ENCODE measurements around the gene KRTAP1-1.
"Not testable (repeated sequence)": the region's sequence is repeated elsewhere in the genome, so short reads cannot be mapped to it uniquely, and the experiment has no call there.

The KRTAP1-1 gene

GRCh38 chr17:41058741-41059140 lies 17.5 kb upstream of the KRTAP1-1 start:
- no peak for TF ChIP-seq FOXP2 (optimal IDR thresholded peaks at IDR 0.05; ENCODE audit: borderline replicate concordance, extremely low read depth, extremely low read length, insufficient read depth)
- no peak for TF ChIP-seq REST (IDR thresholded peaks at IDR 0.05; ENCODE audit: insufficient read depth in 1 of 2, low read depth in 2 of 2, low read length in 2 of 2)
- no peak for TF ChIP-seq POLR2AphosphoS5 (IDR thresholded peaks at IDR 0.05; ENCODE audit: low read depth, low read length)
- no peak for TF ChIP-seq SIN3A (IDR thresholded peaks at IDR 0.05; ENCODE audit: borderline replicate concordance, insufficient read depth, low read length)
- TF ChIP-seq TAF1 (IDR thresholded peaks at IDR 0.05; ENCODE audit: borderline replicate concordance, insufficient read depth, low read length): no peak

GRCh38 chr17:41057547-41057946 lies 16.3 kb upstream of the KRTAP1-1 start:
- TF ChIP-seq POLR2AphosphoS5 (IDR thresholded peaks at IDR 0.05; ENCODE audit: low read depth, low read length) (no peak), SIN3A (IDR thresholded peaks at IDR 0.05; ENCODE audit: borderline replicate concordance, insufficient read depth, low read length) (no peak), REST (IDR thresholded peaks at IDR 0.05; ENCODE audit: insufficient read depth in 1 of 2, low read depth in 2 of 2, low read length in 2 of 2) (no peak), FOXP2 (optimal IDR thresholded peaks at IDR 0.05; ENCODE audit: borderline replicate concordance, extremely low read depth, extremely low read length, insufficient read depth) (no peak), TAF1 (IDR thresholded peaks at IDR 0.05; ENCODE audit: borderline replicate concordance, insufficient read depth, low read length) (no peak)

GRCh38 chr17:41055130-41055529 lies 13.9 kb upstream of the KRTAP1-1 start, which contains the start of gene KRTAP2-2:
TSS of gene KRTAP2-2 (minus strand) at chr17:41055230. CDS start at chr17:41055211, 19 bp downstream.
- not testable (repeated sequence) for TF ChIP-seq SIN3A (IDR thresholded peaks at IDR 0.05; ENCODE audit: borderline replicate concordance, insufficient read depth, low read length); FOXP2 (optimal IDR thresholded peaks at IDR 0.05; ENCODE audit: borderline replicate concordance, extremely low read depth, extremely low read length, insufficient read depth); TAF1 (IDR thresholded peaks at IDR 0.05; ENCODE audit: borderline replicate concordance, insufficient read depth, low read length)

- TF ChIP-seq POLR2AphosphoS5 (IDR thresholded peaks at IDR 0.05; ENCODE audit: low read depth, low read length) (no peak), SIN3A (IDR thresholded peaks at IDR 0.05; ENCODE audit: borderline replicate concordance, insufficient read depth, low read length) (no peak), REST (IDR thresholded peaks at IDR 0.05; ENCODE audit: insufficient read depth in 1 of 2, low read depth in 2 of 2, low read length in 2 of 2) (no peak), FOXP2 (optimal IDR thresholded peaks at IDR 0.05; ENCODE audit: borderline replicate concordance, extremely low read depth, extremely low read length, insufficient read depth) (no peak)
Measured at GRCh38 chr17:41054025-41054424, 12.8 kb upstream of the KRTAP1-1 start.

GRCh38 chr17:41052566-41052965 lies 11.3 kb upstream of the KRTAP1-1 start:
- TF ChIP-seq REST (IDR thresholded peaks at IDR 0.05; ENCODE audit: insufficient read depth in 1 of 2, low read depth in 2 of 2, low read length in 2 of 2): no peak
- no peak for TF ChIP-seq TAF1 (IDR thresholded peaks at IDR 0.05; ENCODE audit: borderline replicate concordance, insufficient read depth, low read length)
- TF ChIP-seq FOXP2 (optimal IDR thresholded peaks at IDR 0.05; ENCODE audit: borderline replicate concordance, extremely low read depth, extremely low read length, insufficient read depth): no peak
- TF ChIP-seq POLR2AphosphoS5 (IDR thresholded peaks at IDR 0.05; ENCODE audit: low read depth, low read length): no peak
- no peak for TF ChIP-seq SIN3A (IDR thresholded peaks at IDR 0.05; ENCODE audit: borderline replicate concordance, insufficient read depth, low read length)

All from PFSK-1 (cell line).